Measurements from ENCODE around the gene NEK6. TPM values are rescaled to one million over a fixed set of nuclear protein-coding genes. Genes with fewer than 3 reads are reported as not detected.

Gene NEK6
- total RNA-seq, 1 donor from 2014 or later, result 8.7 TPM

GRCh38 chr9:124375726-124376125, 118.0 kb downstream of the NEK6 start:
- peaks cover 46% of the 10 kb centered on the region for H3K4me1 ChIP-seq
- intact Hi-C loops (cut with micrococcal nuclease), result no loop called here
- H3K4me3 ChIP-seq, result no peak overlapping the region
- no peaks in the 10 kb centered on the region for H3K27me3 ChIP-seq (ENCODE audit: low read depth)
- no peaks in the 10 kb centered on the region for H3K9me3 ChIP-seq (replicated peaks)
- TF ChIP-seq CTCF (IDR thresholded peaks at IDR 0.05; ENCODE audit: borderline replicate concordance), result no peak
- H3K27ac ChIP-seq (replicated peaks), result no peak overlapping the region
- H3K36me3 ChIP-seq, result peaks cover 13% of the 10 kb centered on the region
- no peak for DNase-seq

- Histone ChIP-seq H3K4me3 (no peak overlapping the region), H3K4me1 (peaks cover 41% of the 10 kb centered on the region), H3K36me3 (peaks cover 13% of the 10 kb centered on the region), H3K9me3 (replicated peaks) (no peaks in the 10 kb centered on the region), H3K27ac (replicated peaks) (no peak overlapping the region), H3K27me3 (ENCODE audit: low read depth) (no peaks in the 10 kb centered on the region)
- DNase-seq, result no peak
- TF ChIP-seq CTCF (IDR thresholded peaks at IDR 0.05; ENCODE audit: borderline replicate concordance), result no peak
- intact Hi-C loops (cut with micrococcal nuclease), result no loop called here
Measured at GRCh38 chr9:124376329-124376728, 118.6 kb downstream of the NEK6 start.

GRCh38 chr9:124377551-124378406, 120.0 kb downstream of the NEK6 start:
- peak overlapping the region; percentile 13 for H3K4me3 ChIP-seq
- H3K27ac ChIP-seq (replicated peaks), result peak overlapping the region; percentile 41

GRCh38 chr9:124381170-124381945, 123.6 kb downstream of the NEK6 start:
- no peak for DNase-seq
- peak overlapping the region; percentile 11 for H3K27ac ChIP-seq (replicated peaks)

More at GRCh38 chr9:124377551-124378406, 120.0 kb downstream of the NEK6 start:
- H3K9me3 ChIP-seq (replicated peaks), result no peaks in the 10 kb centered on the region
- peaks cover 32% of the 10 kb centered on the region for H3K4me1 ChIP-seq
- no peak for DNase-seq
- TF ChIP-seq CTCF (IDR thresholded peaks at IDR 0.05; ENCODE audit: borderline replicate concordance), result no peak
- no peaks in the 10 kb centered on the region for H3K27me3 ChIP-seq (ENCODE audit: low read depth)
- intact Hi-C loops (cut with micrococcal nuclease), result no loop called here
- peaks cover 13% of the 10 kb centered on the region for H3K36me3 ChIP-seq

More at GRCh38 chr9:124381170-124381945, 123.6 kb downstream of the NEK6 start:
- no peak overlapping the region for H3K4me3 ChIP-seq
- H3K9me3 ChIP-seq (replicated peaks), result no peaks in the 10 kb centered on the region
- intact Hi-C loops (cut with micrococcal nuclease), result no loop called here
- H3K27me3 ChIP-seq (ENCODE audit: low read depth), result no peaks in the 10 kb centered on the region
- H3K4me1 ChIP-seq, result peaks cover 47% of the 10 kb centered on the region
- peaks cover 17% of the 10 kb centered on the region for H3K36me3 ChIP-seq
- no peak for TF ChIP-seq CTCF (IDR thresholded peaks at IDR 0.05; ENCODE audit: borderline replicate concordance)
